HL-60/S4 treated with retinoic acid at 250 ng/mL for 4 days and 3 days (cell line): ENCODE measurements around the gene CAMSAP2.

Experiments used
- in situ Hi-C: fragments of 300-500 bp; cut with MboI; formaldehyde crosslinking; loops from 2 replicates; pipeline ENCODE4 v1.7.0; 2022; ENCODE audit warnings: low sequenced_read_pairs

Gene CAMSAP2

GRCh38 chr1:200837931-200838571 is 99.4 kb downstream of the CAMSAP2 start:
- in situ Hi-C loops: no loop called here

- in situ Hi-C loops: no loop called here
Measured at GRCh38 chr1:200838676-200839445, 100.2 kb downstream of the CAMSAP2 start.

- in situ Hi-C loops: no loop called here
Measured at GRCh38 chr1:200845360-200845759, 106.7 kb downstream of the CAMSAP2 start.

GRCh38 chr1:200846398-200846797 is 107.7 kb downstream of the CAMSAP2 start:
- in situ Hi-C loops: no loop called here

- in situ Hi-C loops: no loop called here
Measured at GRCh38 chr1:200849430-200849829, 110.7 kb downstream of the CAMSAP2 start.

- in situ Hi-C loops: no loop called here
Measured at GRCh38 chr1:200850554-200850953, 111.9 kb downstream of the CAMSAP2 start.

GRCh38 chr1:200856716-200857357 is 118.1 kb downstream of the CAMSAP2 start:
- in situ Hi-C loops: no loop called here

GRCh38 chr1:200857804-200858203 is 119.1 kb downstream of the CAMSAP2 start:
- in situ Hi-C loops: no loop called here

- in situ Hi-C loops: no loop called here
Measured at GRCh38 chr1:200861937-200862647, 123.4 kb downstream of the CAMSAP2 start.

GRCh38 chr1:200862713-200863415 is 124.2 kb downstream of the CAMSAP2 start:
- in situ Hi-C loops: no loop called here

GRCh38 chr1:200866116-200866515 is 127.4 kb downstream of the CAMSAP2 start:
- in situ Hi-C loops: no loop called here

- in situ Hi-C loops: no loop called here
Measured at GRCh38 chr1:200866521-200866920, 127.8 kb downstream of the CAMSAP2 start.

- in situ Hi-C loops: no loop called here
Measured at GRCh38 chr1:200867018-200867811, 128.5 kb downstream of the CAMSAP2 start.

GRCh38 chr1:200869376-200869752 is 130.7 kb downstream of the CAMSAP2 start:
- in situ Hi-C loops: no loop called here

GRCh38 chr1:200869753-200870391 is 131.2 kb downstream of the CAMSAP2 start:
- in situ Hi-C loops: no loop called here

GRCh38 chr1:200872446-200873115 is 133.9 kb downstream of the CAMSAP2 start, which contains the start of gene GPR25:
Gene GPR25, plus strand, starts transcription at chr1:200872981. Its CDS starts 57 bp downstream, at chr1:200873038.
- in situ Hi-C loops: no loop called here

- in situ Hi-C loops: no loop called here
Measured at GRCh38 chr1:200873116-200873670, 134.5 kb downstream of the CAMSAP2 start.

GRCh38 chr1:200873671-200874397 is 135.1 kb downstream of the CAMSAP2 start:
- in situ Hi-C loops: no loop called here
